ENCODE measurements around the gene ECI2.

The ECI2 gene

DNA sequence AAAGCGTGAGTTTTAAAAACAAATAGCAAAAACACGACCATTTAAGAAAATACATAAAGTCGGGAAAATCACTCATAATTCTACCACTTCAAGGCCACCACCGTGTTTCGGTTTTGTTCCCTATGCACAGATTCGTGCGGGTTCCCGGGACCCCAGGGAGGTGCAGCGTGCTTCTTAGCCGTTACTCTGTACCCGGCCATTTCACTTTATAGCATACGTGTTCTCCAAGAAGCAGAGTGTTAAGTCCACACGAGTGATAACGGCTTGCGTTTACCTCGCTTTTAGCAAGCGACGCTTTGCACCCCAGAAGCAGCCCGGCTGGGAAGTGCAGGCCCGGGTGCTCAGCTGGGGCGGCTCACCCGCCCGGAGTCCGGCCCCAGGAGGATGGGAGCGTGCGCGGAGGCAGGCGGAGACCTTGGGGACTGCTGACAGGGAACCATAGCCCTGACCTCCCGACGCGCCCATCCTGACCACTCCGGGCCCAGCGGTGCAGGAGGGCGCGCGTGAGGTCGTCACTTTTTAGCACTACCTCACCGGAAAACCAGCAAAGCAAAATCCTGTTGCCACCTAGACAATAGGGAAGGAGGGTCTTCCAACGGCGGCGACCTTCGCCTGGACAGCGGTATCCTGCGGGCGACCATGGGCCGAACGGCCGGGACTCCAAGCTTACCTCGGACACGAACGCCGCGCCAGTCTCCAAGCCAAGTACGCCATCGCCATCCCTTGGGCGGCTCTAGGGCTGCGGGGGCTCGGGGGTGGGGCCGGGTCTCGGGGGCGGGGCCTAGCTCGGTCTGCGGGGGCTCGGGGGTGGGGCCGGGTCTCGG, at the start of gene ECI2:
Gene ECI2, minus strand, starts transcription at position 735 of the 824 bp plus-strand sequence. Its CDS starts 15 bp downstream, at position 720.
- DNase-seq (ENCODE audit: low read depth), result no peak

- no peak for DNase-seq (ENCODE audit: low read depth)
Observed at GRCh38 chr6:4180652-4181255, 45.4 kb upstream of the ECI2 start.

GRCh38 chr6:4179960-4180651, 44.7 kb upstream of the ECI2 start:
- DNase-seq (ENCODE audit: low read depth), result no peak

- DNase-seq (ENCODE audit: low read depth), result no peak
Observed at GRCh38 chr6:4178737-4179333, 43.5 kb upstream of the ECI2 start.

DNA sequence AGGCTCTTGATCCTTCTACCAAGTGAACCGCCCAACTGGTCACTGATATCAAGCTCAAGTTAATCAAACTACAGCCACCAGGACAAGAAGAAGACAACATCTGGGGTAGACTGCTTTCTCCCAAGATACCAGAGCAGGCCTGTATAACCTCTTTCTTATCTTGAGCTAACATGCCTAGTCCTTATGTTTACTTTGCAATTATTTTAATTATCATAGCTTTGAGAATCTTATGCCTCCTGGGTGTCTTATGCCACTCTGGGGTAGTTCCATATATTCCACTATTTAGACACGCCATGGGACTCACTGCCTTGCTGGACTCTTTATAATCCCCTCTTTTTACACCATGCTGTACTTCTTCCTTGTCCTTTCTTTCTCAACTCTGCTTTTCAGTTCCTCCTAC, 41.5 kb upstream of the ECI2 start:
- no peak for DNase-seq (ENCODE audit: low read depth)

- DNase-seq (ENCODE audit: low read depth), result no peak
Observed at GRCh38 chr6:4174042-4174441, 38.7 kb upstream of the ECI2 start.

DNA sequence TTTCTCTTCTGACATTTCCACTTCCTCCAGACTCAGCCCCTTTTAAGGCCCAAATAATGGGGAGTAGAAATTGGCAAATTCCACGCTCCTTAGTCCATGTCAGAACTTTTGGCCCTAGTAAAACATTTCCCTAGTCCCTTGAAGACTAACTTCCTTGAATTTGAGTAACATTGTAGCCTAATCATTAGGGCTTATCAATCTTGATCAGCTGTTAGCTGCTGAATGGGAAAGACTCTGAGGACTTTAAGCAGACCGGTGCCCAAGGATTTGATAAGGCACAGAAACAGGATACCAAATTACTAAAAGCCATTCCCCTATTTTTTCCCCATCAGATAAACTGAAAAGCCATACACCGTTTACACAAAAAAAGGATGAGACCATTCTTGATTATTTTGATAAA, 37.0 kb upstream of the ECI2 start:
- no peak for DNase-seq (ENCODE audit: low read depth)

DNA sequence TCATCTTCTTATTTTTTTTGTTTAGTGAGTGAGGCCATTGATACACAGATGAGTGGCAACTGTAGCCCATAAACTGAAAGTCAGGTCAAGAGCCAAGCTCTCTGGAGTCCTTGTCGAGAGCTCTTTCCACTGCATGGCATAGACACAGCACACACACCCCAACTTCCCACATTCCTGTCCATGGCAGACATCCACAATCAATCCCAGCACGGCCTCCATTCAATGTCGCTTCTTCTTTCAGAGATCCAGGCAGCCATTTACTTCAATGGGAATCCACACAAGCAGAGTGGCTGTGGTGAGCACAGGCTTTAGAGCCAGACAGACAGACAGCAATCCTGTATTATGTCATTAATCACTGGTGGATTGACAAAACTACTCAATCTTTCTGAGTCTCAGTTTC, 34.9 kb upstream of the ECI2 start:
- DNase-seq (ENCODE audit: low read depth), result no peak

- no peak for DNase-seq (ENCODE audit: low read depth)
Observed at GRCh38 chr6:4169028-4169789, 33.8 kb upstream of the ECI2 start.

GRCh38 chr6:4167833-4168232, 32.5 kb upstream of the ECI2 start:
- DNase-seq (ENCODE audit: low read depth), result no peak

DNA sequence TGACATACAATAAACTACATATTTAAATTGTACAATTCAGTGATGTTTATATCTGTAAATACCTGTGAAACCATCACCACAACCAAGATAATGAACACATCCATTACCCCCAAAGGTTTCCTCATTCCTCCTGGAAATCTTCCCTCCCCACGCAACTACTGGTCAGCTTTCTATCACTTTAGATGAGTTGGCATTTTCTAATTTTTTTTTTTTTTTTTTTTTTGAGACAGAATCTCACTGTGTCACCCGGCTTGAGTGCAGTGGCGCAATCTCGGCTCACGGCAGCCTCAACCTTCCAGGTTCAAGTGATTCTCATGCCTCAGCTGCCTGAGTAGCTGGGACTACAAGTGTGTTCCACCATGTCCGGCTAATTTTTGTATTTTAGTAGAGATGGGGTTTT, 31.7 kb upstream of the ECI2 start:
- DNase-seq (ENCODE audit: low read depth), result no peak

- no peak for DNase-seq (ENCODE audit: low read depth)
Observed at GRCh38 chr6:4164456-4164855, 29.1 kb upstream of the ECI2 start.

- DNase-seq (ENCODE audit: low read depth), result no peak
Observed at GRCh38 chr6:4164117-4164442, 28.7 kb upstream of the ECI2 start.

DNA sequence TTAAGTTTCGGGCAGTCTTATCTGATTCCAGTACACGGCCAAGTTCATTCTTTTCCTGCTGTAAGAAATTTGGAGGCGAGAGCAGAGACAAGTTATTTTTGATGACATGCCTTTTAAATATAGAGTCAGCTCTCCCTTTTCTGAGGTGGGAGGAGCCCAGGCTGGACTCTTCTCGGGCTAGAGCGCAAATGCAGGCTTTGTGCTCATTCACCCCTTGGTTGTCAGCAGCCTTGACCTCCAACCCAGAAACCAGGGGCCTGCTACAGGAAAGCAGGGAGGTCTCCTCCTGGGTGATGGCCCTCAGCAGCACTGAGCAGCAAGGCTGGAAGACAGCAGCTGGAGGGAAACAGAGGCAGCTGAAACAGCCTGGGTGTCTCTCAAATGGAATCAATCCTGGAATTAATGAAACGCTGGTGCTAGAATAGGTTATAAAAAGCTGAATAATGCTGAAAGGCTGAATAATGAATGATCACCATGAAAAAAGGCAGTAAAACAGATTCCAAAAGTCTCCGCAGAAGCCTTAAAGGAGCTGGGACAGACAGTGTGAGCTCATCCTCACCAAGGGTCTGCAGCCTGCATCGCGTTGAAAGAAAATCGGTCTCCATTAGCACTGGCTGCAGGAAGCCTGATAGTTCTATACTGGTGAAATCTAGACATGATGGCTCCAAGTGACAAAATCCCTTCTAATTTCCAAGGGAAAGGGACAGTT, 28.2 kb upstream of the ECI2 start:
- DNase-seq (ENCODE audit: low read depth), result no peak

DNA sequence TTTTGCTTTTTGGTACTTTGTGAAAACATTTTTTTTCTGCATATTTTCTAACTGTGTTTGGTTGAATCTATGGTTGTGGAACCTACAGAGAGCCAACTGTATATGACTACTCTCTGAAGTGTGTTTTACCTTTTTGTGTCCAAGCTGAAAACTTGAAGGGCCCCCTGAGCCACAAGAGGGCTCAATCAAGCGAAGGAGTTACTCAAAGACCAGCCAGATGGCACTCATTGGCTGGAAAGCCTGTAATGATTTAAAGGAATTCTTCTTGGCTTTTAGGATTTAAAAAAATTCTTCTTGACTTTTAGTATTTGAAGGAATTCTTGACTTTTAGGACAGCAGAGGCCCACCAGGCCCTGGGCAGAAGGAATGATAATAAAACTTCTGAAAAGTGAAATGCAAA, 27.0 kb upstream of the ECI2 start:
- DNase-seq (ENCODE audit: low read depth), result no peak

DNA sequence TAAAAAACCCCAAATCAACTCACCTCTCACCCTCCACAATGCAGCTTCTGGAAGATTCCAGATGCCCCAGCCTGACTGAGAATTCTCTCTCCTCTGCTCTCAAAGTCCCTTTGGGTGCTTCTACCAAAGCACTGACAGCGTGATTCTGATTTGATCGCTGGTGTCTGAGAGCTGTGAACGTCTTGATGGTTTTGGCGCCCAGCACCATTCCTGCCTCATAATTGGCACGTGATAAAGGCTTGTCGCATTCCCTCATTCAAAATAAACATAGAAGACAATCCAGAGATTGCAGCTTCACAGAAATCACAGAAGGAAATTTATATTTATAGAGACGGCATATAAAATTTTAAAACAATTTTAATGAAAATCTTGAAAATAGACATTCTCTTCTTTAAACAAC, 24.1 kb upstream of the ECI2 start:
- DNase-seq (ENCODE audit: low read depth), result no peak

DNA sequence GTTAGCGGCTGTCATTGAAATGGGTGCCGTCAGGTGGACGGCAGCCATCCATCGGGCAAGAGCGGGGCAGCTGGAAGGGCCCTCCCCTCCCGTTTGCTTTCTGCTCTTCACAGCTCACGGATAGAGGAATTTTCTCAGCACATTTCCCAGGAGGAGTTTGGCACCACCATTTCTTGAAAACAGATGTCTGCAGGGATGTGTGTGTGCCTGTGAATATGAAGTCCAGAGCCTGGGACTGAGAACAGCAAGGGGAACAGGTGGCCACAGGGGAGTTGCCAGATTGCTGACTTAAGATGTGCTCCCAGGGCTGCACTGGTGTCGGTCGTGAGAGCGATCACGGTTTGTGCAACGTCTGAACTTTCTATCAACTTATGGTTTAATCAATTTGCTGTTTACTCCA, 22.1 kb upstream of the ECI2 start:
- DNase-seq (ENCODE audit: low read depth), result no peak

DNA sequence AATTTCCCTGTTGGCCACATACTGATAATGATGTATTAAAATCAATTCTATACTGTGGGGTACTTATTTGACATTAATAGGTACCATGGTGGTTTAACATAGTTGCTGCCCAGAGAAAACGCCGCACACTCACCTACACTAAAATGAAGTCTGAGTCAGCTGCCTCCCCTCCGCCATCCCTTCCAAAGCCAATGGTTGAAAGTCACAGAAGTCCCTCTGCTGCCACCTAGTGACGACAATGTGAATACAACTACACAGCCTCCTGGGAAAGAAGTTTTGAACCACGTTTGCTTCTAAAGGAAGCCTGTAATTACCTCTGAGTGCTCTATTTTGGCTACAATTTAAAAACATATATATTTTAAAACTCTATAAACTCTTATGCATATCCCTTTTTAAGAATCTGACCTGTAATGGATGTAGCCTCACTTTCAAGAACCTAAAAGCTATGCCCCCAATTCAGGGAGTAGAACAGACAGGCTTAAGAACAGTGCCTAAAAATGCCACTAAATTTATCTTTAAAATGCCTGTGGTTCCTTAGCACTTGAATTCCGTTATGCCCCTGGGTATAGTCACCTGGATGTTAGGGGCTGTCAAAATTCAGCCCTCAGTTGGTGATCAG, 20.6 kb upstream of the ECI2 start:
- DNase-seq (ENCODE audit: low read depth), result peak; percentile 44

DNA sequence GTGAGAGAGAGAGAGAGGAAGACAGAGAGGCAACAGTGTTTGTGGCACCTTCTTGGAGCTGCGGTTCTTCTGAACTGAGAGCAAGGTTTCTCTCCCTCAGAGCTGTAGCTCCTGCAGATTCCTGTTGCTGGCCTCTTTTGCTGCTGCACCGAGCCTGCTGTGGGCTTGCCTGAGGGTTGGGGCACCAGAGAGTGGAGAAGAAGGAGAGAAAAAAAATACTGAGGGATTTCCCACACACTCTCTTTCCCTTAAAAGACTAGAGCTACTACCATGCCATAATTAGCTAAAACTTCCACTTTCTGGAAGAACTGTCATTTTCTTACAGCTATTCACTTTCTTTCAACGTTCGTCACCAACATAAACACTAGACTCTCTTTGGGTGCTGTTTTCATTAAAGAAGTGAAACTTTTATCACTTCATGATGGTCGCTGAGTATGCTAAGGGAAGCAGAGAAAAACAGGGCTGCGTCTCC, 18.2 kb upstream of the ECI2 start:
- no peak for DNase-seq (ENCODE audit: low read depth)

- no peak for DNase-seq (ENCODE audit: low read depth)
Observed at GRCh38 chr6:4145083-4145482, 9.7 kb upstream of the ECI2 start.

DNA sequence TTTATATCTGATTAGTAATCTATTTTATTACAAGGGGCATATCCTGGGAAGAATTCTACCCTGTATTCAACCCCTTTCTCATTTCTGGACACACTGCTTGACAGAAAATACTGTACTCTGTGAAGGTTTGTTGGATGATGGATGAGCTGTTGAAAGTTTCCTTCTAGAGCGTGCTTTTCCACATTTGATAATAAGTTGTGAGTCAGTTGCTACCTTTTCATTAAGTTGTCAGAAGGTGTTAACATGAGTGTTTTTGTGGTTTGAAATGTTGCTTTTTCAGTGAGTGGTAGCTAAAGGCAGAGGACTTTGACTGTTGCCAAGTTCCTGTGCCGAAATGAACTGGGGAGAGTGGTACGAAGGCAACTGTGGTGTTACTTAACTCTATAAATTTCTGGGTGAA, 3.9 kb upstream of the ECI2 start:
- DNase-seq (ENCODE audit: low read depth), result no peak

All from stimulated activated CD8-positive, alpha-beta memory T cell treated with anti-CD3 and anti-CD28 coated beads, Interleukin-15, amount 100 ng/mL, for 24 hours (primary cell).